Osteocyte (in vitro differentiated cells): ENCODE measurements around the gene UIMC1. TPM values are rescaled to one million over a fixed set of nuclear protein-coding genes. Genes with fewer than 3 reads are reported as not detected.

Experiments
- DNase-seq: peaks from one replicate; pipeline ENCODE4 v3.0.0; 2021; ENCODE audit warnings: mixed read lengths; ENCODE audit not compliant: unreplicated experiment; ENCODE audit errors: extremely low spot score
- H3K27ac Mint-ChIP-seq: one replicate; pipeline ENCODE4 v1.8.0; 2021; ENCODE audit warnings: mild to moderate bottlenecking, mixed read lengths; ENCODE audit not compliant: unreplicated experiment
- H3K27me3 Mint-ChIP-seq: one replicate; pipeline ENCODE4 v1.8.0; 2021; ENCODE audit warnings: mixed read lengths; ENCODE audit not compliant: unreplicated experiment
- H3K36me3 Mint-ChIP-seq: one replicate; pipeline ENCODE4 v1.8.0; 2021; ENCODE audit warnings: mixed read lengths; ENCODE audit not compliant: unreplicated experiment
- H3K4me1 Mint-ChIP-seq: one replicate; pipeline ENCODE4 v1.8.0; 2021; ENCODE audit warnings: mixed read lengths; ENCODE audit not compliant: unreplicated experiment
- H3K4me3 Mint-ChIP-seq: one replicate; pipeline ENCODE4 v1.8.0; 2021; ENCODE audit warnings: mild to moderate bottlenecking, moderate library complexity, mixed read lengths; ENCODE audit not compliant: unreplicated experiment
- H3K9me3 Mint-ChIP-seq: one replicate; pipeline ENCODE4 v1.8.0; 2021; ENCODE audit warnings: mixed read lengths; ENCODE audit not compliant: unreplicated experiment
- CTCF ChIP-seq: fragments of 200-600 bp; sonication (generic); IDR thresholded peaks from 2 replicates; pipeline ENCODE4 v1.5.0; 2021; ENCODE audit warnings: antibody characterized with exemption, mild to moderate bottlenecking, moderate library complexity
- total RNA-seq: library from RNA; stranded (reverse); gene quantifications from 2 replicates; pipeline ENCODE4 v1.2.1, GENCODE V29; 2021

The UIMC1 gene
- total RNA-seq, 1 donor from 2014 or later = 32.9 TPM

- Mint-ChIP-seq H3K4me3 (no peak overlapping the region), H3K27me3 (no peaks in the 10 kb centered on the region), H3K4me1 (no peaks in the 10 kb centered on the region), H3K27ac (no peak overlapping the region), H3K9me3 (no peaks in the 10 kb centered on the region), H3K36me3 (peaks cover 35% of the 10 kb centered on the region)
- no peak for DNase-seq
- TF ChIP-seq CTCF = no peak
Measured at GRCh38 chr5:176900780-176901204, 105.8 kb downstream of the UIMC1 start.

GRCh38 chr5:176899946-176900779, 106.4 kb downstream of the UIMC1 start:
- H3K4me3 Mint-ChIP-seq = no peak overlapping the region
- no peak for DNase-seq
- no peak for TF ChIP-seq CTCF
- no peaks in the 10 kb centered on the region for H3K9me3 Mint-ChIP-seq
- H3K27ac Mint-ChIP-seq = no peak overlapping the region
- H3K27me3 Mint-ChIP-seq = no peaks in the 10 kb centered on the region
- peaks cover 29% of the 10 kb centered on the region for H3K36me3 Mint-ChIP-seq
- H3K4me1 Mint-ChIP-seq = no peaks in the 10 kb centered on the region

- H3K27me3 Mint-ChIP-seq = peaks cover under 1% of the 10 kb centered on the region
- no peak for TF ChIP-seq CTCF
- no peak within 1 kb of the TSS for H3K27ac Mint-ChIP-seq
- H3K4me1 Mint-ChIP-seq = no peaks in the 10 kb centered on the region
- no peak within 1 kb of the TSS for H3K4me3 Mint-ChIP-seq
- no peak for DNase-seq
- H3K36me3 Mint-ChIP-seq = peaks cover 24% of the 10 kb centered on the region
- H3K9me3 Mint-ChIP-seq = no peaks in the 10 kb centered on the region
Measured at GRCh38 chr5:176899296-176899891, 107.2 kb downstream of the UIMC1 start, which contains the start of gene HK3. Gene HK3 (minus strand): TSS chr5:176899346. CDS start chr5:176896159, 3,187 bp downstream.

- no peaks in the 10 kb centered on the region for H3K9me3 Mint-ChIP-seq
- H3K36me3 Mint-ChIP-seq = peaks cover 10% of the 10 kb centered on the region
- H3K4me1 Mint-ChIP-seq = no peaks in the 10 kb centered on the region
- no peak overlapping the region for H3K27ac Mint-ChIP-seq
- no peak for DNase-seq
- H3K27me3 Mint-ChIP-seq = peaks cover 10% of the 10 kb centered on the region
- TF ChIP-seq CTCF = no peak
- no peak overlapping the region for H3K4me3 Mint-ChIP-seq
Measured at GRCh38 chr5:176897263-176897662, 109.3 kb downstream of the UIMC1 start.

GRCh38 chr5:176895831-176896230, 110.7 kb downstream of the UIMC1 start:
- TF ChIP-seq CTCF = no peak
- H3K4me1 Mint-ChIP-seq = no peaks in the 10 kb centered on the region
- no peak overlapping the region for H3K27ac Mint-ChIP-seq
- H3K27me3 Mint-ChIP-seq = peaks cover 18% of the 10 kb centered on the region
- no peak for DNase-seq
- H3K9me3 Mint-ChIP-seq = no peaks in the 10 kb centered on the region
- H3K36me3 Mint-ChIP-seq = peaks cover 3% of the 10 kb centered on the region
- no peak overlapping the region for H3K4me3 Mint-ChIP-seq
